Measurements from ENCODE around the gene GAS2L1.

DNA sequence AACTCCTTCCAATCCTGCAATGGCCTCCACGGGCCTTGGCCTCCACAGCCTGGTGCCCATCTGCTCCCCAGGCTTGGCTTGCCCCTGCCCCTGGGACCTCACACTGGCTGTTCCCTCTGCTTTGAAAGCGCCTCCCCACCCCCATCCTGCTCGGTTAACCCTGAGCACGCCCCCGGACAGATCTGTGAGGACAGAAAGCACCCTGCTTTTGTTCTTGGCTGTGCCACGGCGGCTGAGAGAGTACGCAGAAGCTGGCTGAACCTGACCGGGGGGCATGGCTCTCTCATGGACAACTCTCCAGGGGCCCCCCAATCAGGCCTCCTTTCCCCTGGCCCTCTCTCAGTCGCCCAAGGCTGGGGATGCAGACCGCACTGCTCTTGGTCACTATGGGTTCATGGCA is 29.2 kb downstream of the GAS2L1 start:
- TF ChIP-seq, protein P1, sequence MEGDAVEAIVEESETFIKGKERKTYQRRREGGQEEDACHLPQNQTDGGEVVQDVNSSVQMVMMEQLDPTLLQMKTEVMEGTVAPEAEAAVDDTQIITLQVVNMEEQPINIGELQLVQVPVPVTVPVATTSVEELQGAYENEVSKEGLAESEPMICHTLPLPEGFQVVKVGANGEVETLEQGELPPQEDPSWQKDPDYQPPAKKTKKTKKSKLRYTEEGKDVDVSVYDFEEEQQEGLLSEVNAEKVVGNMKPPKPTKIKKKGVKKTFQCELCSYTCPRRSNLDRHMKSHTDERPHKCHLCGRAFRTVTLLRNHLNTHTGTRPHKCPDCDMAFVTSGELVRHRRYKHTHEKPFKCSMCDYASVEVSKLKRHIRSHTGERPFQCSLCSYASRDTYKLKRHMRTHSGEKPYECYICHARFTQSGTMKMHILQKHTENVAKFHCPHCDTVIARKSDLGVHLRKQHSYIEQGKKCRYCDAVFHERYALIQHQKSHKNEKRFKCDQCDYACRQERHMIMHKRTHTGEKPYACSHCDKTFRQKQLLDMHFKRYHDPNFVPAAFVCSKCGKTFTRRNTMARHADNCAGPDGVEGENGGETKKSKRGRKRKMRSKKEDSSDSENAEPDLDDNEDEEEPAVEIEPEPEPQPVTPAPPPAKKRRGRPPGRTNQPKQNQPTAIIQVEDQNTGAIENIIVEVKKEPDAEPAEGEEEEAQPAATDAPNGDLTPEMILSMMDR (IDR thresholded peaks at IDR 0.05 in 8 of 11, conservative IDR thresholded peaks at IDR 0.05 in 3 of 11): no peak
- peak in 1 of 3 donors; percentile 27 for TF ChIP-seq POLR2AphosphoS5 (IDR thresholded peaks at IDR 0.05)
